ENCODE data around the gene HSD17B12. TPM values are rescaled to one million over a fixed set of nuclear protein-coding genes. Genes with fewer than 3 reads are reported as not detected.

The HSD17B12 gene
- total and polyA plus RNA-seq, 2 of the 4 experiments (the other 2 are of a cell fraction), result 38.0 to 44.6 TPM

DNA sequence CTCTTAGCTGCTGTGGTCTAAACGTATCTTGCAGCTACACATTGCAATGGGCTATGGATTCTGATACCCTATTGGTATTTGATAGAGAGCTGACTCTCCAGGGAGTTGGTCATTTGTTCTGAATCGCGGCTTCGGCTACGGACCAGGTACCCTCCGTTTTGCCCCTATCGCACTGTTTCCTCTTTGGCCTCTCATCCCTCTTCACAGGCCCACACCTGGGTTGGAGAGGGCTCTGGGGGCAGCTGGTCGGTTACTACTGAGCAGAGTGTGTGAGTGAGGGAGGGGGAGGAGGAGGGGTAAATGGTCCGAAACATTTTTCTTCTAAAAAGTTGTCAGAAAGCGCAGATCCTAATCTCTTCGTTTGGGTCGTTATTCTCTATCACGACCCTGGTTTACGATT is 48.8 kb upstream of the HSD17B12 start (continued):
- TF ChIP-seq, protein P1, sequence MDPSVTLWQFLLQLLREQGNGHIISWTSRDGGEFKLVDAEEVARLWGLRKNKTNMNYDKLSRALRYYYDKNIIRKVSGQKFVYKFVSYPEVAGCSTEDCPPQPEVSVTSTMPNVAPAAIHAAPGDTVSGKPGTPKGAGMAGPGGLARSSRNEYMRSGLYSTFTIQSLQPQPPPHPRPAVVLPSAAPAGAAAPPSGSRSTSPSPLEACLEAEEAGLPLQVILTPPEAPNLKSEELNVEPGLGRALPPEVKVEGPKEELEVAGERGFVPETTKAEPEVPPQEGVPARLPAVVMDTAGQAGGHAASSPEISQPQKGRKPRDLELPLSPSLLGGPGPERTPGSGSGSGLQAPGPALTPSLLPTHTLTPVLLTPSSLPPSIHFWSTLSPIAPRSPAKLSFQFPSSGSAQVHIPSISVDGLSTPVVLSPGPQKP (IDR thresholded peaks at IDR 0.05; ENCODE audit: borderline replicate concordance, low read depth, low read length), result no peak
- TF ChIP-seq MAZ (IDR thresholded peaks at IDR 0.05; ENCODE audit: borderline replicate concordance, low read depth, low read length), result no peak

DNA sequence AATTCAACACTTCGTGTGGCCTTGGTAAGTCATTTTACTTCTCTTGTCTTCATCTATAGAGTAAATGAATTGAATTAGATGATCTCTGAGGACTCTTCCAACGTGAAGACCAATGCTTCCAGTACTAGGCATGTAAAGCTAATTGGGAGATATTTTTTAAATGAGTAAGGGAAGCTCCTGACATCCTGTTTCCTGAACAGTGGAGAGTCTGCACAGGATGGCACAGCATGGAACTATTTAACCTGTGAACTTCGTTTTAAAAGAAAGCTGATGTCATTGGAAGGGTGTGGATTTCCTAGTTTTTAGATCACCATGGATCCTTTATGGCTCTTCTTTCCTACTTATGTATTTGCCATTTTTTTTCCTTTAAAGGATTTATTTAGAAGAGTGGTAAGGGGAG is 48.4 kb upstream of the HSD17B12 start:
- Histone ChIP-seq H3K4me2 (ENCODE audit: low read depth, low read length) (no peak overlapping the region), H3K18ac (ENCODE audit: low read depth, low read length) (no peak overlapping the region), H3K14ac (replicated peaks; ENCODE audit: low read depth, low read length) (no peak overlapping the region), H3K9me3 (ENCODE audit: control insufficient read depth, insufficient read depth, low read length) (no peaks in the 10 kb centered on the region), H2BK15ac (ENCODE audit: low read depth, low read length) (no peak overlapping the region), H3K4me3 (ENCODE audit: insufficient read depth, low read depth, low read length) (no peak overlapping the region), H3K4ac (ENCODE audit: low read depth, low read length) (no peak overlapping the region), H4K91ac (ENCODE audit: insufficient read depth, low read depth, low read length) (no peak overlapping the region), H2BK120ac (ENCODE audit: low read depth, low read length) (no peak overlapping the region), H2AK5ac (ENCODE audit: low read depth, low read length) (no peak overlapping the region), H3K79me1 (ENCODE audit: low read depth in 1 of 2, low read length in 2 of 2) (no peaks in the 10 kb centered on the region), H4K8ac (ENCODE audit: low read depth in 2 of 2, low read length in 2 of 2) (no peak overlapping the region), H3K27ac (ENCODE audit: insufficient read depth, low read length) (no peak overlapping the region), H2AFZ (replicated peaks; ENCODE audit: low read length, poor library complexity) (no peak overlapping the region), H3K36me3 (ENCODE audit: control insufficient read depth, insufficient read depth, low read length) (no peaks in the 10 kb centered on the region), H3K27me3 (ENCODE audit: control insufficient read depth, insufficient read depth, low read length) (peaks cover 6% of the 10 kb centered on the region), H3K9me1 (ENCODE audit: insufficient read depth, low read length) (no peaks in the 10 kb centered on the region), H2BK5ac (ENCODE audit: low read depth, low read length, poor library complexity, severe bottlenecking) (no peak overlapping the region), H4K5ac (ENCODE audit: low read depth, low read length) (no peak overlapping the region), H3K23ac (ENCODE audit: low read depth, low read length) (no peak overlapping the region), H2AK9ac (replicated peaks; ENCODE audit: low read depth, low read length, poor library complexity) (no peak overlapping the region), H2BK20ac (ENCODE audit: low read depth, low read length) (no peak overlapping the region), H3K4me1 (ENCODE audit: control insufficient read depth, insufficient read depth, low read length) (no peaks in the 10 kb centered on the region), H3K56ac (ENCODE audit: extremely low read depth, insufficient read depth, low read length) (no peak overlapping the region), H3K9ac (ENCODE audit: low read depth, low read length) (no peak overlapping the region), H4K20me1 (ENCODE audit: insufficient read depth, low read length) (no peaks in the 10 kb centered on the region)
- ATAC-seq (ENCODE audit: low read depth), result no peak
- WGBS, 2 experiments (ENCODE audit: extremely low coverage in 2 of 2, insufficient read length in 1 of 2), result no CpG with 5 or more reads among the region's 3 CpGs
- intact Hi-C loops (cut with micrococcal nuclease) (no loop called here), dilution Hi-C loops (cut with HindIII; ENCODE audit: low sequenced_read_pairs, unreplicated experiment) (no loop called here), in situ Hi-C loops (cut with MboI; ENCODE audit: low sequenced_read_pairs) (no loop called here)
- DNase-seq, result peak; percentile 45
- no TSS peak for BruUV-seq (replicated peaks)
- CTCF ChIA-PET, result interaction anchor here (0.7 kb wide), 1 partner anchor 216 kb away, joined by 3 read pairs; no protein-coding TSS in a partner anchor
- POLR2A ChIA-PET (ENCODE audit: unreplicated experiment), result no interaction called here
- TF ChIP-seq POLR2A (IDR thresholded peaks at IDR 0.05; ENCODE audit: low read depth, low read length) (no peak), RAD21 (IDR thresholded peaks at IDR 0.05; ENCODE audit: low read length) (no peak), BHLHE40 (IDR thresholded peaks at IDR 0.05; ENCODE audit: low read depth, low read length) (no peak), FOS (IDR thresholded peaks at IDR 0.05; ENCODE audit: low read depth, low read length) (no peak), MAFK (IDR thresholded peaks at IDR 0.05; ENCODE audit: low read depth, low read length) (no peak), RCOR1 (IDR thresholded peaks at IDR 0.05; ENCODE audit: insufficient replicate concordance, low read length) (no peak), MAZ (IDR thresholded peaks at IDR 0.05; ENCODE audit: borderline replicate concordance, low read depth, low read length) (no peak), CEBPB (IDR thresholded peaks at IDR 0.05; ENCODE audit: low read depth, low read length) (no peak), SMC3 (IDR thresholded peaks at IDR 0.05; ENCODE audit: low read depth, low read length) (no peak), CHD1 (IDR thresholded peaks at IDR 0.05; ENCODE audit: low read depth, low read length) (no peak)
- TF ChIP-seq, protein P2, sequence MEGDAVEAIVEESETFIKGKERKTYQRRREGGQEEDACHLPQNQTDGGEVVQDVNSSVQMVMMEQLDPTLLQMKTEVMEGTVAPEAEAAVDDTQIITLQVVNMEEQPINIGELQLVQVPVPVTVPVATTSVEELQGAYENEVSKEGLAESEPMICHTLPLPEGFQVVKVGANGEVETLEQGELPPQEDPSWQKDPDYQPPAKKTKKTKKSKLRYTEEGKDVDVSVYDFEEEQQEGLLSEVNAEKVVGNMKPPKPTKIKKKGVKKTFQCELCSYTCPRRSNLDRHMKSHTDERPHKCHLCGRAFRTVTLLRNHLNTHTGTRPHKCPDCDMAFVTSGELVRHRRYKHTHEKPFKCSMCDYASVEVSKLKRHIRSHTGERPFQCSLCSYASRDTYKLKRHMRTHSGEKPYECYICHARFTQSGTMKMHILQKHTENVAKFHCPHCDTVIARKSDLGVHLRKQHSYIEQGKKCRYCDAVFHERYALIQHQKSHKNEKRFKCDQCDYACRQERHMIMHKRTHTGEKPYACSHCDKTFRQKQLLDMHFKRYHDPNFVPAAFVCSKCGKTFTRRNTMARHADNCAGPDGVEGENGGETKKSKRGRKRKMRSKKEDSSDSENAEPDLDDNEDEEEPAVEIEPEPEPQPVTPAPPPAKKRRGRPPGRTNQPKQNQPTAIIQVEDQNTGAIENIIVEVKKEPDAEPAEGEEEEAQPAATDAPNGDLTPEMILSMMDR (conservative IDR thresholded peaks at IDR 0.05; ENCODE audit: low read depth, low read length), result no peak
- TF ChIP-seq, protein P1 (IDR thresholded peaks at IDR 0.05; ENCODE audit: borderline replicate concordance, low read depth, low read length), result no peak

All from IMR-90 (cell line).